Measurements from ENCODE around the gene SH2D5. TPM values are rescaled to one million over a fixed set of nuclear protein-coding genes. Genes with fewer than 3 reads are reported as not detected.
A peak's percentile ranks its signal among the peaks of the same experiment; 100 is the strongest.

SH2D5 gene
- total RNA-seq, 1 experiment from 2014 or later = 8.7 TPM

GRCh38 chr1:20760322-20760721, 27.8 kb upstream of the SH2D5 start:
- Histone ChIP-seq H3K4me1 (ENCODE audit: insufficient read depth, low read length) (no peaks in the 10 kb centered on the region; the same call in 1 of the 2 replicates), H4K20me1 (ENCODE audit: control insufficient read depth, insufficient read depth, insufficient read length) (no peaks in the 10 kb centered on the region), H3K4ac (ENCODE audit: low read depth, low read length) (no peak overlapping the region), H4K5ac (ENCODE audit: insufficient read length, low read depth, low read length) (no peak overlapping the region), H3K27me3 (ENCODE audit: insufficient read depth, low read length) (no peaks in the 10 kb centered on the region), H3K18ac (ENCODE audit: insufficient read length, low read depth, low read length) (no peak overlapping the region), H3K56ac (ENCODE audit: insufficient read length, low read depth, low read length) (no peak overlapping the region), H3K9ac (ENCODE audit: extremely low read depth, insufficient read length, low read length) (no peak overlapping the region), H2BK15ac (ENCODE audit: low read depth, low read length) (no peak overlapping the region), H4K91ac (ENCODE audit: insufficient read length, low read depth, low read length) (no peak overlapping the region), H3K23ac (ENCODE audit: insufficient read length, low read depth, low read length) (no peak overlapping the region), H2BK20ac (ENCODE audit: low read depth, low read length, poor library complexity, severe bottlenecking) (no peak overlapping the region), H2AFZ (ENCODE audit: low read length) (no peak overlapping the region), H2BK120ac (ENCODE audit: low read depth, low read length, poor library complexity, severe bottlenecking) (no peak overlapping the region), H3K4me2 (ENCODE audit: insufficient read depth, insufficient read length, low read length) (no peak overlapping the region), H3K79me2 (ENCODE audit: insufficient read depth, low read length) (no peaks in the 10 kb centered on the region), H2BK12ac (ENCODE audit: insufficient read length, low read depth, low read length) (no peak overlapping the region), H3K14ac (ENCODE audit: insufficient read depth, low read length) (no peak overlapping the region), H3T11ph (ENCODE audit: low read length) (no peak overlapping the region), H3K27ac (ENCODE audit: insufficient read length, low read depth, low read length) (no peak overlapping the region), H3K79me1 (ENCODE audit: insufficient read depth, low read depth, low read length, poor library complexity, severe bottlenecking) (peaks cover 5% of the 10 kb centered on the region), H3K9me3 (ENCODE audit: control insufficient read depth, low read depth, low read length) (no peaks in the 10 kb centered on the region), H4K8ac (replicated peaks; ENCODE audit: insufficient read length, low read depth, low read length) (no peak overlapping the region), H2BK5ac (ENCODE audit: insufficient read length, low read length) (no peak overlapping the region), H3K23me2 (ENCODE audit: insufficient read length, low read depth, low read length, poor library complexity, severe bottlenecking) (no peaks in the 10 kb centered on the region), H2AK5ac (ENCODE audit: insufficient read length, low read length) (no peak overlapping the region)
- Mint-ChIP-seq H3K9me3 (no peaks in the 10 kb centered on the region), H3K36me3 (ENCODE audit: insufficient read depth in 1 of 3, low read depth in 3 of 3) (peaks cover 54 to 92% (median 90%) of the 10 kb centered on the region in 3 experiments; a peak in 6 of 7 replicates), H3K4me1 (peaks cover 16 to 20% of the 10 kb centered on the region in 2 experiments), H3K27me3 (ENCODE audit: low read depth) (no peaks in the 10 kb centered on the region), H3K4me3 (no peak overlapping the region), H3K27ac (peak overlapping the region in 1 of 3 experiments; percentile 12; a peak in 1 of 7 replicates)
- no CpG with 5 or more reads among the region's 6 CpGs for WGBS (ENCODE audit: extremely low coverage, insufficient read length, low lambda C conversion rate)
- DNase-seq = no peak
- TF ChIP-seq, protein P1, sequence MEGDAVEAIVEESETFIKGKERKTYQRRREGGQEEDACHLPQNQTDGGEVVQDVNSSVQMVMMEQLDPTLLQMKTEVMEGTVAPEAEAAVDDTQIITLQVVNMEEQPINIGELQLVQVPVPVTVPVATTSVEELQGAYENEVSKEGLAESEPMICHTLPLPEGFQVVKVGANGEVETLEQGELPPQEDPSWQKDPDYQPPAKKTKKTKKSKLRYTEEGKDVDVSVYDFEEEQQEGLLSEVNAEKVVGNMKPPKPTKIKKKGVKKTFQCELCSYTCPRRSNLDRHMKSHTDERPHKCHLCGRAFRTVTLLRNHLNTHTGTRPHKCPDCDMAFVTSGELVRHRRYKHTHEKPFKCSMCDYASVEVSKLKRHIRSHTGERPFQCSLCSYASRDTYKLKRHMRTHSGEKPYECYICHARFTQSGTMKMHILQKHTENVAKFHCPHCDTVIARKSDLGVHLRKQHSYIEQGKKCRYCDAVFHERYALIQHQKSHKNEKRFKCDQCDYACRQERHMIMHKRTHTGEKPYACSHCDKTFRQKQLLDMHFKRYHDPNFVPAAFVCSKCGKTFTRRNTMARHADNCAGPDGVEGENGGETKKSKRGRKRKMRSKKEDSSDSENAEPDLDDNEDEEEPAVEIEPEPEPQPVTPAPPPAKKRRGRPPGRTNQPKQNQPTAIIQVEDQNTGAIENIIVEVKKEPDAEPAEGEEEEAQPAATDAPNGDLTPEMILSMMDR (conservative IDR thresholded peaks at IDR 0.05) = no peak

Data from H9 (cell line).